B cell (primary cell): ENCODE data around the gene GNA14. TPM values are rescaled to one million over a fixed set of nuclear protein-coding genes. Genes with fewer than 3 reads are reported as not detected.
"Not testable (repeated sequence)": the region's sequence is repeated elsewhere in the genome, so short reads cannot be mapped to it uniquely, and the experiment has no call there.

ENCODE experiments used
- ATAC-seq: fragments of 200-7000 bp; cut with Tn5 transposase; one replicate; pipeline ENCODE4 v1.10.0; 2021; ENCODE audit warnings: low read depth, mild to moderate bottlenecking, moderate number of reproducible peaks, moderate library complexity
- CTCF ChIA-PET: fragments of 350-600 bp; sonication (Branson Sonifier 250); formaldehyde crosslinking; loops from one replicate; lab custom pipeline; 2021; ENCODE audit warnings: antibody characterized with exemption, inconsistent platforms; lab: Charles Lee
- POLR2A ChIA-PET: fragments of 350-600 bp; sonication (Branson Sonifier 250); formaldehyde crosslinking; loops from one replicate; lab custom pipeline; 2021; ENCODE audit warnings: antibody characterized with exemption; lab: Charles Lee
- DNase-seq: peaks from one replicate; pipeline ENCODE4 v3.0.0; 2013
- H2AFZ ChIP-seq: 2 replicates; pipeline ENCODE4 v1.6.1; 2012; ENCODE audit warnings: mild to moderate bottlenecking, low read depth, low read length; ENCODE audit not compliant: insufficient read depth, poor library complexity, severe bottlenecking
- H3K27ac ChIP-seq, 2 donors: 1 replicate in 1 of 2; 2 replicates in 1 of 2; pipeline ENCODE4 v1.5.1; 2012 to 2013; ENCODE audit warnings: low read length in 2 of 2, mild to moderate bottlenecking in 2 of 2, moderate library complexity in 1 of 2
- H3K27me3 ChIP-seq, 4 experiments: fragments of 200-600 bp in 1 of 4; sonication (generic) in 1 of 4; replicated peaks in 1 of 4; 1 replicate in 2 of 4; 2 replicates in 2 of 4; pipeline versions ENCODE4 v1.6.1 to v1.7.0; 2013 to 2016; ENCODE audit warnings: low read length in 3 of 4, mild to moderate bottlenecking in 2 of 4, mixed read lengths in 1 of 4, moderate library complexity in 1 of 4; ENCODE audit not compliant: insufficient read depth in 4 of 4, control insufficient read depth in 3 of 4; ENCODE audit errors: control extremely low read depth in 1 of 4
- H3K36me3 ChIP-seq, 2 experiments: replicated peaks in 1 of 2; 1 replicate in 1 of 2; 2 replicates in 1 of 2; pipeline versions ENCODE4 v1.6.1 to v1.7.1; 2013; ENCODE audit warnings: low read length in 1 of 2; ENCODE audit not compliant: insufficient read depth in 2 of 2, control insufficient read depth in 1 of 2; ENCODE audit errors: control extremely low read depth in 1 of 2, extremely low read depth in 1 of 2
- H3K4me1 ChIP-seq, 2 donors: fragments of 200-600 bp in 1 of 2; sonication (generic) in 1 of 2; 1 replicate in 1 of 2; 2 replicates in 1 of 2; pipeline versions ENCODE4 v1.5.1 to v1.6.1; 2013 to 2017; ENCODE audit warnings: low read length in 2 of 2; ENCODE audit not compliant: control insufficient read depth in 2 of 2, insufficient read depth in 2 of 2
- H3K4me2 ChIP-seq: replicated peaks from 2 replicates; pipeline ENCODE3; 2012; ENCODE audit warnings: mild to moderate bottlenecking, low read depth, low read length; ENCODE audit not compliant: poor library complexity, severe bottlenecking
- H3K4me3 ChIP-seq, 5 experiments: fragments of 200-600 bp in 1 of 5; sonication (generic) in 1 of 5; 1 replicate in 3 of 5; 2 replicates in 2 of 5; pipeline versions ENCODE4 v1.5.1 to v1.7.0; 2011 to 2016; ENCODE audit warnings: low read length in 4 of 5, mild to moderate bottlenecking in 4 of 5, low read depth in 2 of 5, control low read depth in 1 of 5, moderate library complexity in 1 of 5; ENCODE audit not compliant: insufficient read depth in 1 of 5; ENCODE audit errors: control extremely low read depth in 1 of 5, extremely low read depth in 1 of 5
- H3K79me2 ChIP-seq: fragments of 200-600 bp; sonication (generic); one replicate; pipeline ENCODE4 v1.6.0; 2016; ENCODE audit warnings: low read length; ENCODE audit not compliant: control insufficient read depth, insufficient read depth
- H3K9ac ChIP-seq: fragments of 200-600 bp; sonication (generic); 2 replicates; pipeline ENCODE4 v1.6.1; 2017; ENCODE audit warnings: mild to moderate bottlenecking, low read length, moderate library complexity
- H3K9me3 ChIP-seq, 3 donors: one replicate each; pipeline versions ENCODE4 v1.6.1 to v1.7.1; 2013; ENCODE audit warnings: low read length in 2 of 3; ENCODE audit not compliant: control insufficient read depth in 2 of 3, insufficient read depth in 1 of 3; ENCODE audit errors: control extremely low read depth in 1 of 3
- H4K20me1 ChIP-seq: 2 replicates; pipeline ENCODE4 v1.6.0; 2012; ENCODE audit warnings: mild to moderate bottlenecking, low read length; ENCODE audit not compliant: insufficient read depth, control insufficient read depth, poor library complexity, severe bottlenecking
- H3K27ac Mint-ChIP-seq: one replicate; pipeline ENCODE4 v1.8.0; 2021; ENCODE audit warnings: mixed read lengths
- H3K27me3 Mint-ChIP-seq: one replicate; pipeline ENCODE4 v1.8.0; 2021; ENCODE audit warnings: mixed read lengths
- H3K4me1 Mint-ChIP-seq: one replicate; pipeline ENCODE4 v1.8.0; 2021; ENCODE audit warnings: mixed read lengths
- H3K4me3 Mint-ChIP-seq: one replicate; pipeline ENCODE4 v1.8.0; 2021; ENCODE audit warnings: mixed read lengths
- H3K9me3 Mint-ChIP-seq: one replicate; pipeline ENCODE4 v1.8.0; 2022; ENCODE audit warnings: mixed read lengths; ENCODE audit not compliant: insufficient read depth
- EZH2 ChIP-seq: IDR thresholded peaks from 2 replicates; pipeline ENCODE4 v1.6.1; 2012; ENCODE audit warnings: borderline replicate concordance, low read depth, mild to moderate bottlenecking, moderate library complexity, low read length; ENCODE audit not compliant: insufficient read depth, poor library complexity, severe bottlenecking
- whole genome bisulfite sequencing: methylation state at CpG from one replicate; pipeline ENCODE4 v1.1.5; 2013; ENCODE audit warnings: missing lambda C conversion rate; ENCODE audit not compliant: insufficient coverage; 5-methylcytosine and 5-hydroxymethylcytosine counted together
- intact Hi-C: fragments of 100-400 bp; cut with micrococcal nuclease; formaldehyde crosslinking; loops from one replicate; pipeline ENCODE4 v1.10.0; 2022
- polyA plus RNA-seq: library from polyadenylated mRNA; depleted of rRNA; stranded (reverse); fragments of >200 nt; gene quantifications from 2 replicates; pipeline ENCODE4 v1.2.3, GENCODE V29; 2012
- total RNA-seq, 2 donors: library from RNA; stranded (reverse); fragments of 120-200 nt in 1 of 2; gene quantifications; 1 replicate in 1 of 2; 2 replicates in 1 of 2; pipeline versions ENCODE4 v1.2.3 to v1.2.4, GENCODE V29; 2013 to 2022
- TF ChIP-seq, protein P1 (sequence below): fragments of 200-600 bp; IDR thresholded peaks from one replicate; pipeline ENCODE4 v1.8.0; 2022; ENCODE audit warnings: antibody characterized with exemption, mild to moderate bottlenecking

The GNA14 gene
- total and polyA plus RNA-seq, 2 donors (not counting 1 experiment from before 2014, with no cell fraction given): not detected

DNA sequence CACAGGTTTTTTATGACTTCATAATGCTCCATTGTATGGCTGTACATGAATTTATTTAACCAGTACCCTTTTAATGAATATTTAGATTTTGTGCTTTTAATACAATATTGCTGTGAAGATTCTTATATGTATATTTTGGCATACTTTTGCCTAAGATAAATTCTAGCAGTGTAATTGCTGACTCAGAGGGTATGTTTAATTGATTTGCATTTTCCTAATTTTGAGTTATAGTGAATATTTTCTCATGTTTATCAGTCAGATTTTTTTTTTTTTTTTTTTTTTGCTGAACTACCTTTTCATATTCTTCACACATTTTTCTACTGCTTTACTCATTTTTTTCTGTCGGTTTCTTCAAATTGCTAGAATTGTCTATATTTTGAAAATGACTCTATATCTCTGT lies 248.2 kb downstream of the GNA14 start:
- intact Hi-C loops: no loop called here
- Histone ChIP-seq H3K9me3 (no peaks in the 10 kb centered on the region), H3K27me3 (no peaks in the 10 kb centered on the region), H3K27ac (no peak overlapping the region), H3K4me2 (no peak overlapping the region), H3K9ac (no peak overlapping the region), H3K4me3 (no peak overlapping the region), H4K20me1 (no peaks in the 10 kb centered on the region), H3K79me2 (no peaks in the 10 kb centered on the region), H2AFZ (no peak overlapping the region), H3K4me1 (no peaks in the 10 kb centered on the region), H3K36me3 (no peaks in the 10 kb centered on the region)
- ChIA-PET CTCF (no interaction called here), POLR2A (no interaction called here)
- no peaks in the 10 kb centered on the region for H3K27me3 Mint-ChIP-seq
- no peak for ATAC-seq
- H3K4me1 Mint-ChIP-seq: no peaks in the 10 kb centered on the region
- H3K4me3 Mint-ChIP-seq: no peak overlapping the region
- no peaks in the 10 kb centered on the region for H3K9me3 Mint-ChIP-seq
- no peak for TF ChIP-seq EZH2
- TF ChIP-seq, protein P1, sequence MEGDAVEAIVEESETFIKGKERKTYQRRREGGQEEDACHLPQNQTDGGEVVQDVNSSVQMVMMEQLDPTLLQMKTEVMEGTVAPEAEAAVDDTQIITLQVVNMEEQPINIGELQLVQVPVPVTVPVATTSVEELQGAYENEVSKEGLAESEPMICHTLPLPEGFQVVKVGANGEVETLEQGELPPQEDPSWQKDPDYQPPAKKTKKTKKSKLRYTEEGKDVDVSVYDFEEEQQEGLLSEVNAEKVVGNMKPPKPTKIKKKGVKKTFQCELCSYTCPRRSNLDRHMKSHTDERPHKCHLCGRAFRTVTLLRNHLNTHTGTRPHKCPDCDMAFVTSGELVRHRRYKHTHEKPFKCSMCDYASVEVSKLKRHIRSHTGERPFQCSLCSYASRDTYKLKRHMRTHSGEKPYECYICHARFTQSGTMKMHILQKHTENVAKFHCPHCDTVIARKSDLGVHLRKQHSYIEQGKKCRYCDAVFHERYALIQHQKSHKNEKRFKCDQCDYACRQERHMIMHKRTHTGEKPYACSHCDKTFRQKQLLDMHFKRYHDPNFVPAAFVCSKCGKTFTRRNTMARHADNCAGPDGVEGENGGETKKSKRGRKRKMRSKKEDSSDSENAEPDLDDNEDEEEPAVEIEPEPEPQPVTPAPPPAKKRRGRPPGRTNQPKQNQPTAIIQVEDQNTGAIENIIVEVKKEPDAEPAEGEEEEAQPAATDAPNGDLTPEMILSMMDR: no peak
- no CpG with 5 or more reads among the region's 1 CpG for WGBS
- H3K27ac Mint-ChIP-seq: no peak overlapping the region
- no peak for DNase-seq

DNA sequence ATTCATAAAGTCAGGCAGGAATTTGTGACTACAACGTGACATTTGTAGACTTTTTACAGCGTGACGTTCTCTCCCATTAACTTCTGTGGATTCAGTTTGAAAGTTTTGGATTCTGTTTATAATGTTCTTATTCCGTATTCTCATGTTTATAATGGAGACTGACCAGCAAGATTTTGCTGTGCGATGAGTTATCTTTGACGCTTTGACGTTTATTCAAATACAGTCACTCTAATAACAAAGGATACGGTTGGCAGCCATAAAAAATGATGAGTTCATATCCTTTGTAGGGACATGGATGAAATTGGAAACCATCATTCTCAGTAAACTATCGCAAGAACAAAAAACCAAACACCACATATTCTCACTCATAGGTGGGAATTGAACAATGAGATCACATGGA lies 249.5 kb downstream of the GNA14 start:
- intact Hi-C loops, H3K4me1 ChIP-seq, H3K9me3 Mint-ChIP-seq, H2AFZ ChIP-seq, H3K27ac Mint-ChIP-seq, CTCF ChIA-PET, H3K36me3 ChIP-seq, H3K4me3 ChIP-seq, H3K9me3 ChIP-seq, H3K27me3 ChIP-seq, POLR2A ChIA-PET, H3K4me3 Mint-ChIP-seq, H3K4me1 Mint-ChIP-seq, H3K27ac ChIP-seq, H3K79me2 ChIP-seq, H3K27me3 Mint-ChIP-seq, ATAC-seq, DNase-seq, H3K9ac ChIP-seq, H4K20me1 ChIP-seq, H3K4me2 ChIP-seq: not testable (repeated sequence)
- WGBS: no CpG with 5 or more reads among the region's 9 CpGs
